ENCODE results near the gene TOMT.

DNA sequence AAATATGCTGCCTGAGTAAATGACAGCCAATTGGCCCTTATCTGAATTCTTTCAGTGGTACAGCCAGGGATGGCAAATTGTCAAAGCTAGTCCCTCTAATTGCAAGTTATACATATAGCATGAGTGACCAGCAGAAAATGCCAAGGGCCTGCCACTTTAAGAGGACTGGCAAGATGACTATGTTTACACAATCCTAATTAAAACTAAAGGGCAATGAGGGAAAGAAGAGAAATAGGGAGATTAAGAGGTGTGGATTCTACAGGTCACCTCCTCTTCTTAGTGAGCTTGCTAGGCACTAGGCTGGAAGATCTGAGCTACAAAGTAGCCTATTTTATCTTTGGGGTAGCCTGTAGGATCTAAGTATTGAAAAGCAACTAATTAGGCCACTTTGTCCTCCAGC lies 38.9 kb upstream of the TOMT start:
- TF ChIP-seq CTCF (IDR thresholded peaks at IDR 0.05) (no peak), POLR2A (IDR thresholded peaks at IDR 0.05) (no peak)
